Parathyroid adenoma (tissue), 2 donors: ENCODE measurements around the gene PGA3.

Experiments
- H2AFZ ChIP-seq: fragments of 300-600 bp; sonication (generic); one replicate; pipeline ENCODE4 v1.7.0; 2017; ENCODE audit warnings: antibody characterized with exemption, mild to moderate bottlenecking
- H3K27ac ChIP-seq: fragments of 300-600 bp; sonication (generic); one replicate; pipeline ENCODE4 v1.7.0; 2017
- H3K27me3 ChIP-seq: fragments of 300-600 bp; sonication (generic); one replicate; pipeline ENCODE4 v1.7.0; 2017; ENCODE audit warnings: low read length; ENCODE audit not compliant: control insufficient read depth, insufficient read depth
- H3K36me3 ChIP-seq: fragments of 300-600 bp; sonication (generic); one replicate; pipeline ENCODE4 v1.7.0; 2017; ENCODE audit warnings: low read length; ENCODE audit not compliant: control insufficient read depth, insufficient read depth
- H3K4me1 ChIP-seq: fragments of 300-600 bp; sonication (generic); one replicate; pipeline ENCODE4 v1.7.0; 2017; ENCODE audit warnings: control low read depth
- H3K4me2 ChIP-seq: fragments of 300-600 bp; sonication (generic); one replicate; pipeline ENCODE4 v1.7.0; 2017; ENCODE audit warnings: low read length
- H3K4me3 ChIP-seq: fragments of 300-600 bp; sonication (generic); one replicate; pipeline ENCODE4 v1.7.0; 2017; ENCODE audit warnings: low read depth, low read length
- H3K79me2 ChIP-seq: fragments of 300-600 bp; sonication (generic); one replicate; pipeline ENCODE4 v1.7.0; 2017; ENCODE audit warnings: control low read depth
- H3K9ac ChIP-seq: fragments of 300-600 bp; sonication (generic); one replicate; pipeline ENCODE4 v1.7.0; 2017; ENCODE audit warnings: mild to moderate bottlenecking
- H3K9me3 ChIP-seq: fragments of 300-600 bp; sonication (generic); one replicate; pipeline ENCODE4 v1.7.0; 2017; ENCODE audit warnings: low read length; ENCODE audit not compliant: control insufficient read depth
- TF ChIP-seq, protein P1 (sequence below): fragments of 300-600 bp; sonication (generic); IDR thresholded peaks from one replicate; pipeline ENCODE4 v1.7.0; 2017; ENCODE audit warnings: antibody characterized with exemption, mild to moderate bottlenecking
- donor health status: primary hyperparathyroidism.

The PGA3 gene

DNA sequence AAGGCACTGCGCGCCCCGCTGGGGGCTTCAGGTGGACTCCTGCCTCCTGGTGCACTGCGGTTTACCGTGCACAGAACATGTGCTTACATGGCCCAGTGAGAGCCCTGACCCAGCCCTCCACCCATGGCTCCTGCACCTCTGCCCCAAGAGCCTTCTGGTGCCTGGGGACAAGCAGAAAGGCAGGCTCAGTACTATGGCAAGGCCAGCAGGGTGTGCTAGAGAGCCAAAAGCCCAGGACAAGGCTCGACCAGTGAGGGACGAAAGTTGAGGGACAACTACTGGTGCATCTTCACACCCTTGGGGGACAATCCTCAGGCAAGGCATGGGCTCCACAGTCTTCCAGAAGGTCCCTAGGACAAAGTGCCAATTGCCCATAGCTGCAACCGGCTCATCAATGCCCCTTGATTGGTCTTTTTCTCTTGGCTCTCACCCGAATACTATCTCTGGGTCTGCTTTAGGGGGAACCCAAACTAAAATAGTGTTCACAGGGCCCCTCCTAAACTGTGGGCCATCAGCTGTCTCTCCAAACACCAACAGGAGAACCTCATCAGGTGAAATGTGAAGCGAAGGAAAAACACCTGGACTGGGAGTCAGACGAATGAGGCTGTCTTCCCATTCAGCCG, 51.2 kb downstream of the PGA3 start:
- TF ChIP-seq, protein P1, sequence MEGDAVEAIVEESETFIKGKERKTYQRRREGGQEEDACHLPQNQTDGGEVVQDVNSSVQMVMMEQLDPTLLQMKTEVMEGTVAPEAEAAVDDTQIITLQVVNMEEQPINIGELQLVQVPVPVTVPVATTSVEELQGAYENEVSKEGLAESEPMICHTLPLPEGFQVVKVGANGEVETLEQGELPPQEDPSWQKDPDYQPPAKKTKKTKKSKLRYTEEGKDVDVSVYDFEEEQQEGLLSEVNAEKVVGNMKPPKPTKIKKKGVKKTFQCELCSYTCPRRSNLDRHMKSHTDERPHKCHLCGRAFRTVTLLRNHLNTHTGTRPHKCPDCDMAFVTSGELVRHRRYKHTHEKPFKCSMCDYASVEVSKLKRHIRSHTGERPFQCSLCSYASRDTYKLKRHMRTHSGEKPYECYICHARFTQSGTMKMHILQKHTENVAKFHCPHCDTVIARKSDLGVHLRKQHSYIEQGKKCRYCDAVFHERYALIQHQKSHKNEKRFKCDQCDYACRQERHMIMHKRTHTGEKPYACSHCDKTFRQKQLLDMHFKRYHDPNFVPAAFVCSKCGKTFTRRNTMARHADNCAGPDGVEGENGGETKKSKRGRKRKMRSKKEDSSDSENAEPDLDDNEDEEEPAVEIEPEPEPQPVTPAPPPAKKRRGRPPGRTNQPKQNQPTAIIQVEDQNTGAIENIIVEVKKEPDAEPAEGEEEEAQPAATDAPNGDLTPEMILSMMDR: peak; percentile 62
- no peak overlapping the region for H3K27ac ChIP-seq
- H2AFZ ChIP-seq: peak overlapping the region; percentile 17
- no peaks in the 10 kb centered on the region for H3K4me1 ChIP-seq
- no peaks in the 10 kb centered on the region for H3K36me3 ChIP-seq
- H3K27me3 ChIP-seq: no peaks in the 10 kb centered on the region
- H3K9ac ChIP-seq: no peak overlapping the region
- H3K4me2 ChIP-seq: no peak overlapping the region
- H3K4me3 ChIP-seq: no peak overlapping the region
- no peaks in the 10 kb centered on the region for H3K9me3 ChIP-seq
- H3K79me2 ChIP-seq: no peaks in the 10 kb centered on the region

DNA sequence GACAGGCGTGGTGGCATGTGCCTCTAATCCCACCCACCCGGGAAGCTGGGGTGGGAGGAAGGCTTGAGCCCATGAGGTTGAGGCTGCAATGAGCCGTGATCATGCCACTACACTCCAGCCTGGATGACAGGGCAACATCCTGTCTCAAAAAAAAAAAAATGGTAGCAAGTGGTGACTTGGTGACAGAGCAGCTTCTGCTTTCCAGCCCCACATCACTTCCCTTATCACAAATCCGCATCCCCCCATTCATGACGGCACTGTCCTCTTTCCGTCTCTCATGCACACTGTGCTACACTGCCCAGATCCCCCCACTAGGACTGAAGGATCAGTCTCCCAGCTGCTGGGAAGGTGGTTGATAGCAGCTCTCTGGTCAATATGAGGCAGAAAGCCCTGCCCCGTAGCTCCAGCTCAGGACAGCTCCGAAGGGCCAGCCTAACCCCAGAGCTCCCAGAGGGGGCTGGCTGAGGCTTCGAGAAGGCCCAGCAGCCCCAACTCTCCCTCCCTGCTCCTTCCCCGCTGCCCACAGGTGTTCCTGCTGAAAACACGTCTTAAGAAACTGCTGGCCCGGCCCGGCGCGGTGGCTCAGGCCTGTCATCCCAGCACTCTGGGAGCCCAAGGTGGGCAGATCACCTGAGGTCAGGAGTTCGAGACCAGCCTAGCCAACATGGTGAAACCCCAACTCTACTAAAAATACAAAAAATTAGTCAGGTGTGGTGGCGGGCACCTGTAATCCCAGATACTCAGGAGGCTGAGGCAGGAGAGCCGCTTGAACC, 53.6 kb downstream of the PGA3 start:
- H3K9me3 ChIP-seq: no peaks in the 10 kb centered on the region
- H2AFZ ChIP-seq: no peak overlapping the region

DNA sequence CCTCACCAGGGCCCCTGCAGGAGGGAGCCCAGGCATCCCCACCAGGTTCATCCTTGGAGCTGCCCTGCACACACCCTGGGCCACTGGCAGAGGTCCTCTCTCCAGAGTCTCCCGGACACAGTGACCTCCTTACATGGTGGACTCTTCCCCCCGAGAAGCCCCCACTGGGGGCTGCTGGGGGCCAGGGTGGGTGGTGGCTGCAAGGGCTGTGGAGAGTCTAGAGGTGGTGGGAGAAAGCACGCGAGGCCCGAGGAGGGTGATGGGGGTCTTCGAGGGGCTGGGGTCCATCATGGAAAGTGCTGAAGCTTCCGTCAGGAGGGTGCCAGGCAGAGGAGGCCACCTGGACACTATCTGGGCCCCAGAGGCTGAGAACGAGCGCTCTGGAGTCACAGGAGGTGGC, 55.2 kb downstream of the PGA3 start:
- TF ChIP-seq, protein P1: no peak
- no peaks in the 10 kb centered on the region for H3K27me3 ChIP-seq

More for the DNA sequence above, 53.6 kb downstream of the PGA3 start:
- Histone ChIP-seq H3K36me3 (no peaks in the 10 kb centered on the region), H3K4me1 (no peaks in the 10 kb centered on the region), H3K9ac (no peak overlapping the region), H3K4me2 (no peak overlapping the region), H3K4me3 (no peak overlapping the region), H3K27ac (no peak overlapping the region), H3K27me3 (no peaks in the 10 kb centered on the region), H3K79me2 (no peaks in the 10 kb centered on the region)
- TF ChIP-seq, protein P1: no peak

DNA sequence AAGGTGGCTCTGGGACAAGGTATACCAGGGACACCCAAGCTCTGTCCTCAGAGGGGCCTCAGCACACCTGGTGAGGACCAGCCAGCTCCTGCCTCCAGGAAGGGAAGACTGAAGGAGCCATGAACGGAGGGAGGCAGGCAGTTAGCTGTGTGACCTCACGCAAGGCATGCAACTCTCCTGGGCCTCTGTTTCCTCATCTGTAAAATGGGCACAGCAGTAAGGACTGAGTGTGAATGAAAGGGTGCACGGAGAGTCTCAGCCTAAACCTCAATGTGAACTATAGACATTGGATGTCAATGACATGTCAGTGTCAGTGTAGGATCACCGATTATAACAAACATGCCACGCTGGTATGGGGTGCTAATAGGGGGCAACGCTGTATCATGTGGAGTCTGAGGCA, 56.0 kb downstream of the PGA3 start:
- Histone ChIP-seq H3K27me3 (no peaks in the 10 kb centered on the region), H3K4me3 (no peak overlapping the region), H2AFZ (no peak overlapping the region), H3K79me2 (no peaks in the 10 kb centered on the region), H3K36me3 (no peaks in the 10 kb centered on the region), H3K27ac (no peak overlapping the region), H3K9ac (no peak overlapping the region), H3K9me3 (no peaks in the 10 kb centered on the region), H3K4me2 (no peak overlapping the region), H3K4me1 (no peaks in the 10 kb centered on the region)
- TF ChIP-seq, protein P1: no peak

More for the DNA sequence above, 55.2 kb downstream of the PGA3 start:
- no peak overlapping the region for H3K4me2 ChIP-seq
- H3K4me3 ChIP-seq: no peak overlapping the region
- H3K9me3 ChIP-seq: no peaks in the 10 kb centered on the region
- no peaks in the 10 kb centered on the region for H3K79me2 ChIP-seq
- H3K27ac ChIP-seq: no peak overlapping the region
- H2AFZ ChIP-seq: no peak overlapping the region
- H3K9ac ChIP-seq: no peak overlapping the region
- H3K4me1 ChIP-seq: no peaks in the 10 kb centered on the region
- no peaks in the 10 kb centered on the region for H3K36me3 ChIP-seq
